Fibroblast of mammary gland (primary cell): ENCODE results near the gene NHSL1.

Experiments used
- DNase-seq: peaks from one replicate; pipeline ENCODE4 v3.0.0-alpha.2; 2010; ENCODE audit warnings: low read depth
- H3K4me3 ChIP-seq: 2 replicates; pipeline ENCODE4 v1.5.1; 2011; ENCODE audit warnings: low read depth, mild to moderate bottlenecking, low read length, moderate library complexity; ENCODE audit not compliant: control insufficient read depth
- TF ChIP-seq, protein P1 (sequence below): conservative IDR thresholded peaks from 2 replicates; pipeline ENCODE4 v1.5.1; 2011; ENCODE audit warnings: low read depth, low read length, inconsistent platforms; ENCODE audit not compliant: control insufficient read depth, insufficient read depth

NHSL1 gene

DNA sequence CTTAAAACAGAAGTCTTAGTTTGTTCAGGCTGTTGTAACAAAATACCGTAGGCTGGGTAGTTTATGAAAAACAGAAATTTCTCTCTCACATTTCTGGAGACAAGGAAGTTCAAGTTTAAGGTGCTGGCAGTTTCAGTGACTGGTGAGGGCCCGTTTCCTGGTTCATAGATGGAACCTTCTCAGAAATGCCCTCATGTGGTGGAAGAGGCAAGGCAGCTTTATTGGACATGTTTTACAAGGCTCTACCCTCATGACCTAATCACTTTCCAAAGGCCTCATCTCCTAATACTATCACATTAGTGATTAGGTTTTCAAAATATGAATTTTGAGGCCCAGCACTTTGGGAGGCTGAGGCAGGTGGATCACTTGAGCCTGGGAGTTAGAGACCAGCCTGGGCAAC lies 92.9 kb downstream of the NHSL1 start:
- no peak for DNase-seq
- TF ChIP-seq, protein P1, sequence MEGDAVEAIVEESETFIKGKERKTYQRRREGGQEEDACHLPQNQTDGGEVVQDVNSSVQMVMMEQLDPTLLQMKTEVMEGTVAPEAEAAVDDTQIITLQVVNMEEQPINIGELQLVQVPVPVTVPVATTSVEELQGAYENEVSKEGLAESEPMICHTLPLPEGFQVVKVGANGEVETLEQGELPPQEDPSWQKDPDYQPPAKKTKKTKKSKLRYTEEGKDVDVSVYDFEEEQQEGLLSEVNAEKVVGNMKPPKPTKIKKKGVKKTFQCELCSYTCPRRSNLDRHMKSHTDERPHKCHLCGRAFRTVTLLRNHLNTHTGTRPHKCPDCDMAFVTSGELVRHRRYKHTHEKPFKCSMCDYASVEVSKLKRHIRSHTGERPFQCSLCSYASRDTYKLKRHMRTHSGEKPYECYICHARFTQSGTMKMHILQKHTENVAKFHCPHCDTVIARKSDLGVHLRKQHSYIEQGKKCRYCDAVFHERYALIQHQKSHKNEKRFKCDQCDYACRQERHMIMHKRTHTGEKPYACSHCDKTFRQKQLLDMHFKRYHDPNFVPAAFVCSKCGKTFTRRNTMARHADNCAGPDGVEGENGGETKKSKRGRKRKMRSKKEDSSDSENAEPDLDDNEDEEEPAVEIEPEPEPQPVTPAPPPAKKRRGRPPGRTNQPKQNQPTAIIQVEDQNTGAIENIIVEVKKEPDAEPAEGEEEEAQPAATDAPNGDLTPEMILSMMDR, result no peak
- no peak overlapping the region for H3K4me3 ChIP-seq

DNA sequence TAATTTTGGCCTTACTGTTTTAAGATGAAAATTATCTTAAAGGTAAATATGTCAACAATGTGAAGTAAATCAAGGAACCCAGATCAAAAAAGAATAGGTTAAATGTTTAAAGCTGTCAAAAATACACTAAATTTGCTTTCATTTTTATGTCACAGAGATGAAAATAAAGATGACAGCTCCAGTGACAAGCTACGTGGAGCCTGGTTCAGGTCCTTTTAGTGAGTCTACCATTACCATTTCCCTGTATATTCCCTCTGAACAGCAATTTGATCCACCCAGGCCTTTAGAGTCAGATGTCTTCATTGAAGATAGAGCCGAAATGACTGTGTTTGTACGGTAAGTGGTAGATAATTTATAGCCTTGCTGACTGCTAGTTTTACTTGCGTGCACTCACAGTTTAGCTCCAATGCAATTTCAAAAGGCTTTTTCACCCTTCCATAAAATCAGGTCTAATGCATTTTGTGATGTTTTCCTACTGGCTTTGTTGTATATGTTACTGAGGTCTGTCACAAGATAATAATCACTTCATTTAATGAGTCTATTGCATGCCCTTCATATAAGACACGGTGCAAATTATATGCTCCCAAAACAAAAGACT lies 93.4 kb downstream of the NHSL1 start:
- TF ChIP-seq, protein P1, result no peak
- DNase-seq, result no peak
- H3K4me3 ChIP-seq, result no peak overlapping the region

DNA sequence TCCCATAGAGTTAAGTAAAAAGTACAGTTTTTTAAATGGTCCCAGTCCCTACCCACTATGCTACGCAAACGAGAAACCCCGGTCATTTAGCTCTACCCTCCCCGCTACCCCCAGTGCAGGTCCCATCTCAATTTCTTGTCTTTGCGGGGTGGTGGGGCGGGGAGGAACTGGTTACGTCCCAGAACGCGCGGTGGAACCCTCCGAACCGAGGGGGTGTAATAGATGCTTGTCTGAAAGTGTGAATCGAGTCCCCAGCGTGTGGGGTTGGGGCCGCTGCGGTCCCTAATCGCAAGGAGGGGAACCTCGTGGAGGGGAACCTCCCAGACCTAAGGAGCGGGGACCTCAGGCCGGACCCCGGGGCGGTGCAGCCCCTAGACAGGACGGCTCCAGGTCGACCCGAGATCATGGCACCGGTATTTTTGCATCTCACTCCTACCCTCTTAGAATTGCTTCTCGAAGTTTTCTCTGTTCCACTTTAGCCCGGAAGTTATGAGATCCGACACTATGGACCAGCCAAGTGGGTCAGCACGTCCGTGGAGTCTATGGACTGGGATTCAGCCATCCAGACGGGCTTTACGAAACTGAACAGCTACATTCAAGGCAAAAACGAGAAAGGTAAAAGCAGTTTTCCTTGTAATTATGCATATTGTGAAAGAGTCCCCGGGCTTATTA lies 94.5 kb downstream of the NHSL1 start:
- DNase-seq, result no peak
- peak overlapping the region; percentile 79 for H3K4me3 ChIP-seq
- TF ChIP-seq, protein P1, result no peak

DNA sequence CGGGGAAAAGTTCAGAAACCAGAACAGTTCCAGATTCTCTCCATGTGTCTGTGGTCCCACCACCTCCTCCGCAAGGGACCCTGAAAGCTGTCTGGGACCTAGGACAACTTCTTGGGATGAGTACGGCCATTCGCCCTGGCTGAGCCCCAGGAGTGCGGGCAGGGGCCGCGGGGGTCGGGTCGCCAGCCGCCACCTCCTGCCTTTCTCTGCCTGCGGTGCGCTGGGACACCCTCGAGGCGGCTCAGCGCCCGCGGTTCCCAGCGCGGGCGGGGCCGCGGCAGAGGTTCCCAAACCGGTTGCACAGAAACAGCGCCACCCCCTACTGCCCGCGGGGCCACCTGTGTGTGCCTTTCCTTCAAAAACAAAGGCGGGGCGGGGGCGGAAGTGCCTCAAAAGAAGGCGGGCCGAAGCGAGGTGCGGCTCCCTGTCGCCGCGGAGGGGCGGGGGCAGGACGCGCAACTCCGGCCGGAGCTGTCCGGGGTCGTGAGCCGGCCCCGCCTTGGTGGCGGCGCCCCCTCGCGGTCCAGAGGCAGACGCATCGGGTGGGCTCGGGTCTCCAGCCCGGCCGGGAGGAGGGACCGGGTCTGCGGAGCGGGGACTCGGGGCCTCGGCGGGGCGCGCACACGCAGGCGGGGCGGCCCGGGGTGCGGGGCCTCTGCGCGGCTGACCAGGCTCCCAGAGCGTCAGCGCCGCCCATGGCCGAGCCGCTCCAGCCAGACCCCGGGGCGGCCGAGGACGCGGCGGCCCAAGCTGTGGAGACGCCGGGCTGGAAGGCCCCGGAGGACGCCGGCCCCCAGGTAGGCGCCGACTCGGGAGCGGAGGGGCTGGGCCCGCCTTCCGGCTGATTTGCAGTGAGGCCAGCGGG lies 95.3 kb downstream of the NHSL1 start, which contains the start of gene HEBP2:
HEBP2 (plus strand) TSS at position 423 of the 865 bp plus-strand sequence; CDS start at position 696, 273 bp downstream.
- DNase-seq, result peak; percentile 62
- TF ChIP-seq, protein P1, result no peak
- peak within 1 kb of the TSS; percentile 79 for H3K4me3 ChIP-seq

DNA sequence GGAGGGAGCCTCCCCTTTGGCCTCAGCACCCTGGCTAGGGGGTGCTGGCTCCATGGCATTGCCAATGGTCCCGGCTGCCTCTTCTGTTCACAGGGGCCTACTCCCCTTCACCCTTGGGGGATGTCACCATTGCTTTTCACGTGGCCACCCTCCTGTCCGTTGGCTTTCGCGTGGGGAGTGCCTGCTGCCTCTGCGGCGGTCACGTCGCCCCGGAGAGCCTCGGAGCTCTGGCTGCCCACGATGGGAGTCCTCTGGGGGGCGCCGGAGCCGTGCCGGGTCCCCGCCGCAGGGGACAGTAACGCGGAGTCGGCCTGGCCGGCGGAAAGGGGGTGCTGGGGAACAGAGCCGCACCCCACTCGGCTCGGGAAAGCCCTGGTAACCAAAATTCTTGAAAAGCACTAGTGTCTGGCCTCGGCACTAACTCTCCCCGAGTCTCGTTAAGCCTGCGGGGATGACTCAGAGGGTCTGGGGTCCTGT lies 95.9 kb downstream of the NHSL1 start:
- peak overlapping the region; percentile 79 for H3K4me3 ChIP-seq
- DNase-seq, result no peak
- TF ChIP-seq, protein P1, result no peak

DNA sequence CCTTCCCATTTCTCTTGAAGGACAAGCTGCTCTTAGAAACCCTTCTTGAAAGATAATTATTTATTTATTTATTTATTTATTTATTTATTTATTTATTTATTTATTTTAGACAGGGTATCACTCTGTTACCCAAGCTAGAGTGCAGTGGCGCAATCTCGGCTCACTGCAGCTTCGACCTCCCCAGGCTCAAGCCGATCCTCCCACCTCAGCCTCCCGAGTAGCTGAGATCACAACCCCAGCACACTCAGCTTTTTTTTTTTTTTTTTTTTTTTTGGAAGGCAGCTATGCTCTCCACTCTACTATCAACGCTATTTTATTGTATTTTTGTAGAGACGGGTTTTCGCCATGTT lies 96.5 kb downstream of the NHSL1 start:
- no peak overlapping the region for H3K4me3 ChIP-seq
- TF ChIP-seq, protein P1, result no peak
- no peak for DNase-seq
